Fibroblast of upper back skin (primary cell): Measurements from ENCODE around the gene DSC1.
"Not testable (repeated sequence)": the region's sequence is repeated elsewhere in the genome, so short reads cannot be mapped to it uniquely, and the experiment has no call there.

Experiments used
- DNase-seq: peaks from one replicate; pipeline ENCODE4 v3.0.0-alpha.2; 2013

Gene DSC1

DNA sequence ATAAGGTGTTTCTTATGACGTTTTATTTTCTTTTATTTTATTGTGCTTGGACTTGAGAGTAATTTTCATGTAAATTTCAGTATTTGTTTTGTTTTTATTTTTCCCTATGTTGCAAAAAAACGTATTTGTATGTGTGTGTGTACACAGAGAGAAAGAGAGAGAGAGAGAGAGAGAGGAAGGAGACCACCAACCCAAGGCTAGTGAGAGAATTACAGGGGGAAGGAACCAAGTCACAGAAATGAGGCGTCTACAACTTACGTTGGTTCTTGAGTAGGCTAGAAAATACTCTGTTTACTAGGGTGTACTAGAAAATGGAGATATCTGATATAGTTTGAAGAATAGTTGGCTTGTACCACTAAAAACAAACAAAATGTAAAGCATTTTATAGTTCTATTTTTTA, 7.7 kb upstream of the DSC1 start:
- DNase-seq = no peak

DNA sequence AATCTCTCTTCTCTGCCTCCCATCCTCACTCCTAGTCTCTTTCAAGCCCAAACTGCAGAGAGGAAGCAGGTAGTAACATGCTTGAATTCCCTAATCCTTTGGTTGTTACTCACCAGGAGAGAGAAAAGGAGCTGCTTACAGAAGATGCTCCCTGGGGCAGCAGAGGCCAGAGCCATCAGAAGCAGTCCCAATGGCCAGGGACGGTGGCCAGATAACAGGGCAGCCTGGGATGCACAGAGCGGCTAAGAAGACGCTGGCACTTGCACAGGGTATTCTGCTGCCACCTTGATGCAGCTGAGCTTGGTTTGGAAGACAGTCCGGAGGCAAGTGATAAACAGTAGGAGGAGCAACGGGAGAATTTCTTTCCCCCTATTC, 250 bp downstream of the DSC1 start:
- DNase-seq = no peak

DNA sequence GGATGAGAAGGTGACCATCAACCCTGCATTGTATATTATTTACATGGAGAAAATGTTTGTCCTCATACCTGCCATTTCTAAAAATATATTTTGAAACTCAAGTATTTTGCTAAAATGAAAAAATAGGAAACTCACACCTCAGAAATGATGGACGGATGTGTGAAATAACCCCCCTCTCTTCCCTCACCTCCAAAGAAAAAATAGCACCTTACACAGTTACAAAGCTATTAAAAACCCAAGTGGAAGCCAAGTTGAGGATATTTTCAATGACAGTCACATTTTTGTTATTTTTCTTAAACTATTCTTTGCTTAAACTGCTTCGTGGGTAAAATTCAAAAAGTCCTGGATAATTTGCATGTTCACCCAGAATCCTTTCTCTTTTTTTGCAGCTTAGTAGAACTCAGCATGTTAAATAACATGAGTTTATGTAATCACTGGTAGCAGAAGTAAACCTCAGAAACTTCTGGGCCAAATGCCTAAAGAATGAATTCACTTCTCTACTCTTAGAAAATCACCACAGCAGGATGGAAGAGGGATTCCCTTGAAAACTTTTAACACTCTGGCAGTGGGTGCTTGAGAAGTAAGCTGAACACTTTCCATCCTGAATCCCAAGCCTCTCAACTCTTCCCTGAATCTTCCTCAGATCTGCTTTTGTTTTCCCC, 768 bp downstream of the DSC1 start:
- DNase-seq = no peak

DNA sequence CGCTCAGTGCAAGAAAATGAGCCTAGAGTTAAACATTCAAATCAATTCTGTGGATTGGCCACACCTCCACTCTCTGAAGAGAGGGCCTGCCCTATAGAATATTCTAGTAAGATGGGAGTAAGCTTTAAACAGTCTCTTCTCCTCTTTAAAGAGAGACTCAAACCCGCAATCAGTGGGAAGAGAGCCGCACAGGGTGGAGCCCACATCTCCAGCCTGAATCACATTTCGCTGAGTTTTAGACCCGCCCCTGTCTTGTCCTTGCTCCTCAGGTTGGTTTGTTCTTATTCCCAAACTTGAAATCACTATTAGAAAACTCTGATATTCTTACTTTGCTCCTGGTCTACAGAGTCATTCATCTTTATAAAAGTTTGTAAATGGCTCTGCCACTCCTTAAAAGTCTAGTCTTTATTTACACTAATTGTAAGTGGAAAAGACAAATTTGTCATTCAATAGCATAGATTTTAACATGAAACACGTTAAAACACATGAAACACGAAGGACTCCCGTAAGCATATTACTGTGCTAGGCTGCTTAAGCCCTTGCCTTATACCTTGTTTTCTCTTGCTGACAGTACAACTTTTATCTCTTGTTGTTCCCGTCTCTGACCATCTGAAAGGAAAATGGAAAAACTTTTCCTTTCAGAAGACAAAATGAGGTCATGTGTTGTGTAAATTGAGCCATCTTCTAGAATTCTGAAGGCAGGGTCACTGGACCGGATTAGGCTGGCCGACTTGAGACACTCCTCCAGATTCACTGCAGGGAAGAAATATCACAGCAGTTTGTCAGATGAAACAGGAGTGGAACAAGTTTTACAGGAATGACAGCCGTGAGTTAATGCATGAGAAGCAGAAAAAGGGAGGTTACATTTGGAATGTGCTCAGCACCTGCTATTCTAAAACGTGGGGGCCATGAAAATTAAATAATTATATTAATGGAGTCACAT, 5.6 kb downstream of the DSC1 start:
- DNase-seq = no peak

DNA sequence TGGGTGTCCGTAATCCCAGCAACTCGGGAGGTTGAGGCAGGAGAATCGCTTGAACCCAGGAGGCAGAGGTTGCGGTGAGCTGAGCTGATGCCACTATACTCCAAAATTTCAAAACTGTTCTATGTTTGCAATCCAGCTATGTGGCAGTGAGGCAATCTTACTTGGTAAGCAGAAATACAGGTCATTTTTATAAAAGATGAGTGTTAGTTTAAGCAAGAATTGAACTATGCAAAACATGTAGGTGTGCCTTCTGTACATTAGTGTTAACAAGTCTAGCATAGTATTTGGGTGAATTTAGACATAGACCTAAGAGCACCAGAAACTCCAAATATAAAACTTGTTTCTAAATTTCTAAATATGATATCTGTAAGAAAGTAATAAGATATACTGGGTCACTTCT, 7.2 kb downstream of the DSC1 start:
- DNase-seq = no peak

DNA sequence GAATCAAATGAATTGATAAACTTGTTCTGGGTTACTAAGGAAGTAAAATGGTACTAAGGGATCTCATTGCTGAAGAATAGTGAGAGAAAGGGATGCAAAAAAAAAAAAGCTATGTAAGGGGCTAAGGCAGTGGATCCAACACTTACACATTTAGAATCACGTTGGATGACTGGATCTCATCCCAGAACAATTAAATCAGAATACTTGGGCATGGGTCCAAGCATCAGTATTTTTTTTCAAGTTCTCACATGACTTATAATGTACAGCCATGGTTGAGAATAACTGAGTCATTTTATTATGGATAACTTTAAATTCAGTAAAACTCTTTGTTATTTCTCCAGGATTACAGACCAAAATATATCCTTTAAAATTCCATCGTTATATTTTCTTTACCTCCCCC, 8.5 kb downstream of the DSC1 start:
- no peak for DNase-seq

DNA sequence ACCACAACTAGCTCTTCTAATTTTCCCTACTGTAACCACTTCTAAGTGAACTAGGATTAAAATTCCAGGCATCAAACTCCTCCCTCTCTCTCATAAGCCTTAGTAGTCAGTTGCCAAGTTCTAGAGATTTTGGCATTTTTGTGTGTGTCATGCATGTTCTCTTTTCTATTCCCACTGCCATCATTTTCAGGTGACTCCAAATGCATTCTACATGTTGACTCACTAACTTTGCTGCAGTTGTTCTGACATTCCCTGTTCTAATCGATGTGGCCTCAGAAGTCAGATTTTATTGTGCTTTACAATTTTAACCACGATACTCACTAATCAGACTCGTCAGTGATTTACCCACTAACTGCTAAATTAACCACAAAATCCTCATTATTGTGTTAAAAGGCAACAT, 13.3 kb downstream of the DSC1 start:
- peak; percentile 31 for DNase-seq

DNA sequence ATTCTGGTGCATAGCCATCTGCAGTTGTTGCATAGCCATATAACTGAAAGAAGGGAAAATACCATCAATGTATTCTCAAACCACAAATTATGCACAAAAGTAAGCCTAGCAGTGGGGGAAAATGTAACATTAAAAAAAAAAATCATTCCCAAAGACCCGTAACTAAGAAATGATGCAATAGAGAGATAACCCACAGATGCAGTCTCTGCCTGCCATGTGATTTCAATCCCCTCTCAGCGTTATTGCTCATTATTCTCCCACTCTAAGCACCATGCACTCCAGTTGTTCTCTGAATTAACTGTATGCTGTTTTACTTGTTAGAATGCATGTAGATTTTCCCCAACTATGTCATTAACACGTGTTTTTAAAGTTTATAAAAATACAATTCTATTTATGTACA, 14.1 kb downstream of the DSC1 start:
- peak; percentile 11 for DNase-seq

DNA sequence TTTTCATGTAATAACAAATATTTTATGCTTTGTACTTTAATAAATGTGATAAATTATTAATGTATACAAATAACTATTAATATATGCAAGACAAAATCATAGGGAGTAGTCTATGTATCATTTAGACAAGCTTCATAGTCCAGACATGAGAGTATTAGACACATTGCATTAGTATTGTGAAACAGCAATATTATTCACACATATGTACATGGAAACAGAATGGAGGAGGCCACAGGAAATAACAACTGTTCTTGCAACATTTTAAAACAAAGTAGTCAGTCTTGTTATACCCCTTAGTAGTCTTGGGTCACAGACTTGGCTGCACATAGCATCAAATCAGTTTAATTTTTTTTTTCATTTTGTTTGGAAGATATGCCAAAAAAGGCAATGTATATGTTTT, 15.8 kb downstream of the DSC1 start:
- peak; percentile 1 for DNase-seq

DNA sequence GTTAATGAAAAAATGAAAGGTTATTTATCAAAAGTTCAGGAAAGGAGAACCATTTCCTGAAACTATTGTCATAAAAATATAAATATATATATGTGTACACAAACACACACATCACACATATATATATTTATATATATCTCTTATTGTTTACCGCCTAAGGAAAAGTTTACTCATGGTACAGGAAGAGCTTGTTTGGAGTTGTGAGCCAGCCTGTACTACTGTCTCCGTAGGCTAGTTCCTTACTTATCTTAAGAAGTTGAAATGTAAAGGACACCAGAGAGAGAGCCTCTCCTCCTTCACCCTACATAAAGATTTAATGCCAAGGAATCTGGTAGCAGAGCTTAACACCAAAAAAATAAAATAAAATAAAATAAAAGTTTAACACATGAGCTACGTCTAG, 19.6 kb downstream of the DSC1 start:
- DNase-seq = no peak

DNA sequence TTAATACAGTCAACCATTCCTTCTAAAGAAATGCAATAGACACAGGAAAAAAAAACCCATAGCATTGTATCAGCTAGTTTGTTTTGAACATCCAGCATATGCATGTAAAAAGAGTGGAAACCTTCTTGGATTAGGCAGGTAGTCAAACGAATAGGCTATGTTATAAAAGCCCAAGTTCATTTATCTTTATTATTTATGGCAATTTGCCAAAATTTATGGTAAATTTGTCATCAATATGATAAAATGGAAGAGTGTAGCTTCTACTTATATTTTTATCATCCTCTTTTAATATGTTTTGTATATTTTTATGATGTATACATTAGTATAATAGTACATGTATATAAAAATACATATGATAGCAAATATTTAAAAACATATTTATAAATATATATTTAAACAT, 23.9 kb downstream of the DSC1 start:
- DNase-seq = no peak

DNA sequence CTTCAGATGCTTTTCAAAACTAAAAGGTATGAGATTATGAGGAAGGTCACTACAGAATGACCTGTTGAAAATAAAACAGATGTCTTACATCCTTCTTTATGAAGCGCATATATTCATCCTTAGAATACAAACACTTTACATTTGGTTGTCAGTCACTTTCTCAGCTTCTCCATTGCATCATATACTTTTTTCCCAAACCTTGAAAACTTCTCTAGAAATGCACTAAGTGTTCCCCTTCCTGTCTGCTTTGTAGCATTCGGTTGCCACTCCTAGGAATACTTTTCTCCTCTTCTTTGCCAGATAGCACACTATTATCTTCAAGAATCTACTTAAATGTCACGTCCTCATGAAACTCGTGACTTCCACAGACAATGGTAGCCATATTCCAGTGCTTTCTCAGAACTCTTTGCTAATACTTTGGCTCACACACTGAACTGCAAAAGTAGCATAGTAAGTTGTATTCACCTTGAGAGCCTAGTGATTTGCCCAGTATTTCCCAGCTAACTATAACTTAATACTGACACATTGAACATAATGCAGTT, 27.6 kb downstream of the DSC1 start:
- no peak for DNase-seq

DNA sequence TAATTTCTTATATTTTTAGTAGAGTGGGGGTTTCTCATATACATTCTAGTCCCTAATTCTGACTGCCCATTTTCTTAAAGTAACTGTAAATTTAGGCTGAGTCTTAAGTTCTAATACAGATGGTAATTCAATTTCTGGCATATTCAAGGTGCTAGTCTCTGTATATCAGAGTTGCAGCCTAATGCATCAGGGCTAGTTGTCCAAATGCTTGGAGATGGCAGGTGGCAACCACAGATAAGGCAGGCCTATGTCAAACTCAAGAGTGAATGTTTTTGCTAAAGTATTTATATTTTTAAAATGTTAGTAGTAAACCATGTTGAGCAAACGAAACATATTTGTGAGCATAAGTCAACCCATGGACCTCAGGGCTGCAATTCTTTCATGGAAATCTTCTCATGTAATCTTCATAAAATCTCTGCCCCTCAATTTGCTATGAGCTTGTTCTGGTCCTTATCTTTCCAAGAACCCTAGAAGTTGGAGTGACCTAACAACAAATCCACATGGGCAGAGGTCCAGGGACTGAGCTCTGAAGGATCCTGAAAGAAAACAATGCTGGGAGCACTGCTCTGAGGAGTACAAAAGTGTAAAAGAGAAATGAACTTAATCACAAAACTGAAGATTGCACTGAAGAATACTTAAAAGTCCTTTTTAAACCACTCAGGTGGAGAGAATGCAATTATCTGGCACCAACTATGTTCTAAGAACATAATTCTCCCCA, 33.1 kb downstream of the DSC1 start:
- DNase-seq = no peak

DNA sequence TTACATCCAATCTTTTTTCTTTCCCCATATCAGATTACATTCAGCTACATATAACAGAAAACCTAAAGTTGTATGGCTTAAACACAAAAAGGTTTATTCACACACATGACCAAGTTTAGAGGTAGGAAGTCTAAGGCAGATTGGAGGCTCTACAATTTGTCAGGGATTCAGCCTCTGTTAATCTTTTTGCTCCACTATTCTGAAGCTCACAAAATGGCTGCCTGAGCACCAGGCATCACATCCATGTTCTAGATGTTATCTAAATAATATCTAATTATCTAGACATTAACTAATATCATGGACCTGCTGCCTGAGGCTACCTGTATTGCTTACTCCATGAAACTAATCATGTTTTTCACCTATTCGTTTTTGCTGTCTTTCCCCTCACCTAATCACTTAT, 36.8 kb downstream of the DSC1 start:
- no peak for DNase-seq

DNA sequence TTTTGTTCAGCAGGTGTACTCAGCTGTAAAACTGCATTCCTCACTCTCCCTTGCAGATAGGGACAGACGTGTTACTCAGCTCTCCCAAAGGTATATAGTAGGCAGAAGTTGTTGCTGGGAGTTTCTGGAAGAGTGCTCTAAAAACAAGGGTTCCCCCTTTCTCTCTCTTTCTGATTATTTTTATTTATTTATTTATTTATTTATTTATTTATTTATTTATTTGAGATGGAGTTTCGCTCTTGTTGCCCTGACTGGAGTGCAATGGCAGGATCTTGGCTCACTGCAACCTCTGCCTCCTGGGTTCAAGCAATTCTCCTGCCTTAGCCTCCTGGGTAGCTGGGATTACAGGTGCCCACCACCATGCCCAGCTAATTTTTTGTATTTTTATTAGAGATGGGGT, 39.5 kb downstream of the DSC1 start:
- DNase-seq = not testable (repeated sequence)

DNA sequence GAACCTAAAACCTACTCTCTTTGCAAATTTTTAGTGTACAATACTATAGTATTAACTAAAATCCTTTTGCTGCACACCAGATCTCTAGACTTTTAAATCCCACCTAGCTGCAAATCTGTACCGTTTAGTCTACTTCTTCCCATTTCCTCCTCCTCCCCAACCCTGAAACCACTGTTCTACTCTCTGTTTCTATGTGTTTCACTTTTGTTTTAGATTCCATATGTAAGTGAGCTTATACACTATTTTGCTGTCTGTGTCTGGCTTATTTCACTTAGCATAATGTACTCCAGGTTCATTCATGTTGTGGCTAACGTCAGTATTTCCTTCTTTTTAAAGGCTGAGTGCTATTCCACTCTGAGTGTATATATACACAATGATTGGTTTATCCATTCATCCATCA, 42.1 kb downstream of the DSC1 start:
- no peak for DNase-seq

DNA sequence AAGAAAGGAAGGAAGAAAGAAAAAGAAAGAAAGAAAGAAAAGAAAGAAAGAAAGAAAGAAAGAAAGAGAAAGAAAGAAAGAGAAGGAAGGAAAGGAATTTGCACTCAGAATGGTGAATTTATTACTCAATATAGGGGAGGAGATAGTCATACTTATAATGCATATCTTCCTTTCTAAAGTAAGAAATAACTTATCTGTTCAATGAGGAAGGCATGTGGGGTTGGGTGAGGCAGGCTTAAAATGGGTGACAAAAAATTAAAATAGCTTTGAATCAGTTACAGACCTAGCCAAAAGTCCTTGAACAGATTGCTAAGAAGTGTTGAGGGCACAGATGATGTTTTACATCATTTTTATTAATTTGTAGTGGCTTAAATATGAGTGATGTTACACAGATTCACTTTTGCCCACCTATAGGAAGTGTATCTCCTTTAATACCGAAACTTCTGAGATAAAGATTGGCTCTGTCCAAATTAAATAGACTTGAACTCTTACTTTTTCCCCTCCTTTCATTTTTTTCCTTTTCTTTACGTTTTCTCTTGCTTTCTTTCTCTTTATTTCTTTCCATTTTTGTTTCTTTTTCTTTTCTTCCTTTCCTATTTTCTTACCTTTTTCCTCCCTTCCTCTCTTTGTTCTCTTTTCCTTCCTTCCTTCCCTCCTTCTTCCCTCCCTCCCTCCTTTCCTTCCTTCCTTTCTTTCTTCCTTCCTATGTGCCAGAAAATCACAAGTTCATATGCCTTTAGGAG, 45.6 kb downstream of the DSC1 start:
- no peak for DNase-seq

DNA sequence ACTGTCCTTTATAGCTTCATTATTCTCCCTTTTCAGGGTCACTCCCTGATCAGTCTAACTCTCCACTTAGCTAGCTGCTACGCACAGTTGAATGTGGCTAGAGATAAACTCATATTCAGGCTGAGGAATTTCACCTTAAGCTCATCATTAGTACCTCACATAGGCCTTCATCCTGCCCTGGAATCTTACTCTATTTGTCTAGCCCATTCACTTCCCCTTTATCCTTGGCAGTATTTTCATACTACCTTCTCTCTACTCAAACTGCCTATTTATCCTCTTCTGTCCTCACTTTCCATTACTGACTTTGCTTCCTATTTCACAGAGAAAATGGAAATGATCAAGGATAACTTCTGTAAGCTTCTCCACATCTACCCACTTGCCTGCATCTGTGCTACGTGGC, 49.9 kb downstream of the DSC1 start:
- no peak for DNase-seq

DNA sequence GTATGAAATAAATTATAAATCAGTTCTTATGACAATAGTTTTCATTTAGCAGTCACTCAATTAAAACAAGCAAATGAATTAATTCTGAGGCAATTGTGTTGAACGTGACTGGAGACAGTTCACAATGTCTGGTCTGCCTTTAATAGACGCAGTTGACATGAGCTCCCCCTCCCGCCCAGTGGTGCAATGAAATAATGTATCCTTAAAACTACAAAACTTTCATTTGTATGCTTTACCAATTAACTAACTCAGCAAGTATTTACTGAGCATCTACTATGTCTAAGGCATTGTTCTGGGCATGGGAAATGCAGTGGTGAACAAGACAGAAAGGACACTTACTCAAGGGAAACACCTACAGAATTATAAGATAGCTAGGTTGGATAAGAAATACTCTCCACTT, 56.9 kb downstream of the DSC1 start:
- no peak for DNase-seq

DNA sequence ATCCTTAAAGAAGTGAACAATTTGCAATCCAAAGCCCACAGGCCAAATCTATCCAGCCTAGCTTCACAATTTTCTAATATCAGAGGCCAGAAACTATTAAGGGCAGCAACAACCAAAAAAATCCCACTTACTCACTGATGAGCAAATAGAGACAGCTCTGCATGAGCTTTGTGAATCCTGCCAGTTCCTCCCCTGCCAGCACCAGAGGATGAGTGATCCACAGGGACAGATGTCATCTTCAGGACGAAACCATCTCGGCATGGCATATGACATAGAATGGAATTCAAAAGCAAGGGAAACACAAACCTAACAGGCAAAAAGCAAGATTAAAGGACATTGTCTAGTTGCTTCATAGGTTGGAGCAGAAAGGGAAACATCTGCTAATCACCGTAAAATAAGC, 58.2 kb downstream of the DSC1 start:
- DNase-seq = no peak

DNA sequence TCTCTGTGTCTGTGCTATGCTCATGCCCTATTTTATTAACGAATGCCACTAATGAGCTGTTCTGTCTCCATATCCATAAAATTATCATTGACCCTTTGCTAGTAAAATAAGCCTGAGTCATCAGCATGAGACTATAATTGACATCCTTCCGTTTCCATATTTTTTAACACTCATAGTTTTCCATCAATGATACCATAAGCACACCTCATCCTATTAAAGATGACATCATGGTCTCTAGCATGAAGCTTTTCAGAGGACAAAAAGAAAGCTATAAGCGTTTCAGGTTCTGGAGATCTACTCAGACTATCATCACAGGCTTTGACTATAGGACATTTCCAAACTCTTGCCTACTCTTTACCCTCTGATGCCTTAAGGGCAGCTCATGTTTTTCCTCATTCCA, 59.2 kb downstream of the DSC1 start:
- no peak for DNase-seq

DNA sequence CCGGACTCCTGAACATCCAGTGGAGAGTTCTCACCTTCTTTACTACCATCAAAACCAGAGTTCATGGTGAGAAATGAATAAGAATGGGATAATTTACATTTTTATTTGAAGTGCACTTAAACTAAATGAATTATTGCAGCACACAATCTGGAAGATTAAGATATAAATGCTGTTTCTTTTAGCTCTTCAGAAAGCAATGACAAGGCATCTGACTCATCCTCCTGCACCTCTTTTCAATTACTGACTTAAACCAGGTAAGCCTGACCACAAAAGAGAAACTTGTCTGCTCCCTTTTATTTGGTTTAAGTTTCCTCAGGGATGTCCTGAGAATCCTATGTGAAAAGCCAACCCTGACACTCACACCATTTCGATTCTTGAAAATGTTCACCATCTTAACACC, 59.7 kb downstream of the DSC1 start:
- no peak for DNase-seq
